H9 (cell line): ENCODE measurements around the gene PDLIM7. TPM values are rescaled to one million over a fixed set of nuclear protein-coding genes. Genes with fewer than 3 reads are reported as not detected.

Source experiments
- DNase-seq: peaks from one replicate; pipeline ENCODE4 v3.0.0-alpha.2; 2017
- H2AFZ ChIP-seq: one replicate; pipeline ENCODE4 v1.6.1; 2013; ENCODE audit warnings: mild to moderate bottlenecking, low read length, control low read depth, moderate library complexity
- H2AK5ac ChIP-seq: 2 replicates; pipeline ENCODE4 v1.6.1; 2013; ENCODE audit warnings: low read length, control low read depth, mixed read lengths; ENCODE audit not compliant: insufficient read length
- H2BK120ac ChIP-seq: one replicate; pipeline ENCODE4 v1.6.1; 2013; ENCODE audit warnings: low read depth, mild to moderate bottlenecking, low read length, control low read depth, inconsistent platforms; ENCODE audit not compliant: poor library complexity, severe bottlenecking
- H2BK12ac ChIP-seq: 2 replicates; pipeline ENCODE4 v1.6.1; 2013; ENCODE audit warnings: low read length, control low read depth, mixed read lengths, low read depth; ENCODE audit not compliant: insufficient read length
- H2BK15ac ChIP-seq: 2 replicates; pipeline ENCODE4 v1.6.1; 2013; ENCODE audit warnings: low read depth, low read length, control low read depth
- H2BK20ac ChIP-seq: one replicate; pipeline ENCODE4 v1.6.1; 2013; ENCODE audit warnings: low read depth, mild to moderate bottlenecking, low read length, control low read depth, inconsistent platforms; ENCODE audit not compliant: poor library complexity, severe bottlenecking
- H2BK5ac ChIP-seq: 2 replicates; pipeline ENCODE4 v1.6.1; 2013; ENCODE audit warnings: low read length, control low read depth, mixed read lengths; ENCODE audit not compliant: insufficient read length
- H3K14ac ChIP-seq: 2 replicates; pipeline ENCODE4 v1.6.1; 2013; ENCODE audit warnings: low read length, control low read depth; ENCODE audit not compliant: insufficient read depth
- H3K18ac ChIP-seq: 2 replicates; pipeline ENCODE4 v1.6.1; 2013; ENCODE audit warnings: low read depth, mild to moderate bottlenecking, mixed read lengths, low read length, control low read depth; ENCODE audit not compliant: insufficient read length
- H3K23ac ChIP-seq: 2 replicates; pipeline ENCODE4 v1.6.1; 2013; ENCODE audit warnings: low read length, control low read depth, mixed read lengths, low read depth; ENCODE audit not compliant: insufficient read length
- H3K23me2 ChIP-seq: 2 replicates; pipeline ENCODE4 v1.6.1; 2013; ENCODE audit warnings: low read depth, mild to moderate bottlenecking, mixed read lengths, low read length, control low read depth; ENCODE audit not compliant: insufficient read length, poor library complexity, severe bottlenecking
- H3K27ac ChIP-seq: 2 replicates; pipeline ENCODE4 v1.5.1; 2013; ENCODE audit warnings: low read length, control low read depth, mixed read lengths, low read depth; ENCODE audit not compliant: insufficient read length
- H3K27me3 ChIP-seq: 2 replicates; pipeline ENCODE4 v1.6.1; 2013; ENCODE audit warnings: low read length, control low read depth, inconsistent platforms; ENCODE audit not compliant: insufficient read depth
- H3K4ac ChIP-seq: 2 replicates; pipeline ENCODE4 v1.6.1; 2013; ENCODE audit warnings: low read depth, mild to moderate bottlenecking, control low read depth, inconsistent platforms, low read length, moderate library complexity
- H3K4me1 ChIP-seq: 2 replicates; pipeline ENCODE4 v1.6.1; 2013; ENCODE audit warnings: low read length, control low read depth, inconsistent platforms; ENCODE audit not compliant: insufficient read depth
- H3K4me2 ChIP-seq: 2 replicates; pipeline ENCODE4 v1.6.1; 2013; ENCODE audit warnings: low read length, control low read depth, mixed read lengths; ENCODE audit not compliant: insufficient read length, insufficient read depth
- H3K56ac ChIP-seq: 2 replicates; pipeline ENCODE4 v1.6.1; 2013; ENCODE audit warnings: low read depth, mild to moderate bottlenecking, mixed read lengths, low read length, control low read depth; ENCODE audit not compliant: insufficient read length
- H3K79me1 ChIP-seq: 2 replicates; pipeline ENCODE4 v1.6.1; 2013; ENCODE audit warnings: low read depth, mild to moderate bottlenecking, moderate library complexity, low read length, control low read depth, inconsistent platforms; ENCODE audit not compliant: insufficient read depth, poor library complexity, severe bottlenecking
- H3K79me2 ChIP-seq: 2 replicates; pipeline ENCODE4 v1.6.1; 2013; ENCODE audit warnings: low read length, control low read depth, inconsistent platforms; ENCODE audit not compliant: insufficient read depth
- H3K9ac ChIP-seq: 2 replicates; pipeline ENCODE4 v1.6.1; 2013; ENCODE audit warnings: low read length, control low read depth, mixed read lengths; ENCODE audit not compliant: insufficient read length; ENCODE audit errors: extremely low read depth
- H3K9me3 ChIP-seq: one replicate; pipeline ENCODE4 v1.6.1; 2013; ENCODE audit warnings: low read depth, low read length, inconsistent platforms; ENCODE audit not compliant: control insufficient read depth
- H3T11ph ChIP-seq: one replicate; pipeline ENCODE4 v1.6.1; 2013; ENCODE audit warnings: mild to moderate bottlenecking, low read length, control low read depth, inconsistent platforms
- H4K20me1 ChIP-seq: one replicate; pipeline ENCODE4 v1.6.1; 2013; ENCODE audit not compliant: control insufficient read depth, insufficient read length, insufficient read depth
- H4K5ac ChIP-seq: 2 replicates; pipeline ENCODE4 v1.6.1; 2013; ENCODE audit warnings: low read depth, mild to moderate bottlenecking, mixed read lengths, low read length, control low read depth; ENCODE audit not compliant: insufficient read length
- H4K8ac ChIP-seq: replicated peaks from 2 replicates; pipeline ENCODE4 v1.6.1; 2013; ENCODE audit warnings: low read length, control low read depth, mixed read lengths, low read depth; ENCODE audit not compliant: insufficient read length
- H4K91ac ChIP-seq: 2 replicates; pipeline ENCODE4 v1.6.1; 2013; ENCODE audit warnings: low read depth, mild to moderate bottlenecking, moderate library complexity, mixed read lengths, low read length, control low read depth; ENCODE audit not compliant: insufficient read length
- H3K27ac Mint-ChIP-seq, 3 experiments: 2 replicates in 2 of 3; 3 replicates in 1 of 3; pipeline ENCODE4 v1.8.0; 2020 to 2021; ENCODE audit warnings: mixed read lengths in 3 of 3, mild to moderate bottlenecking in 1 of 3, moderate library complexity in 1 of 3
- H3K27me3 Mint-ChIP-seq: 2 replicates; pipeline ENCODE4 v1.8.0; 2021; ENCODE audit warnings: low read depth, mild to moderate bottlenecking, moderate library complexity, mixed read lengths
- H3K36me3 Mint-ChIP-seq, 3 experiments: 2 replicates in 2 of 3; 3 replicates in 1 of 3; pipeline ENCODE4 v1.8.0; 2020 to 2021; ENCODE audit warnings: low read depth in 3 of 3, mixed read lengths in 3 of 3; ENCODE audit not compliant: insufficient read depth in 1 of 3
- H3K4me1 Mint-ChIP-seq, 2 experiments: 2 replicates each; pipeline ENCODE4 v1.8.0; 2020; ENCODE audit warnings: mixed read lengths in 2 of 2
- H3K4me3 Mint-ChIP-seq, 2 experiments: 2 replicates in 1 of 2; 3 replicates in 1 of 2; pipeline ENCODE4 v1.8.0; 2020 to 2021; ENCODE audit warnings: mild to moderate bottlenecking in 2 of 2, mixed read lengths in 2 of 2, moderate library complexity in 1 of 2
- H3K9me3 Mint-ChIP-seq, 2 experiments: 2 replicates in 1 of 2; 3 replicates in 1 of 2; pipeline ENCODE4 v1.8.0; 2020; ENCODE audit warnings: mild to moderate bottlenecking in 2 of 2, mixed read lengths in 2 of 2, moderate library complexity in 1 of 2
- CTCF ChIP-seq: fragments of 200-600 bp; sonication (generic); conservative IDR thresholded peaks from 3 replicates; pipeline ENCODE4 v1.8.0; 2021; ENCODE audit warnings: antibody characterized with exemption, mild to moderate bottlenecking
- WGBS: extraction: QIAGEN DNeasy Blood & Tissue Kit; methylation state at CpG from one replicate; pipeline ENCODE4 v1.1.7; 2013; ENCODE audit warnings: missing lambda C conversion rate, low lambda C conversion rate, mixed read lengths; ENCODE audit not compliant: insufficient read length; ENCODE audit errors: extremely low coverage; 5-methylcytosine and 5-hydroxymethylcytosine counted together
- total RNA-seq: library from RNA; stranded (reverse); gene quantifications from 2 replicates; pipeline ENCODE4 v1.2.1, GENCODE V29; 2021

PDLIM7 gene
- total RNA-seq, 1 experiment from 2014 or later = 137 TPM

GRCh38 chr5:177467436-177467835, 30.0 kb downstream of the PDLIM7 start:
- H2BK120ac ChIP-seq = no peak overlapping the region
- Mint-ChIP-seq H3K27ac (no peak overlapping the region; a peak in 1 of 7 replicates), H3K4me3 (no peak overlapping the region), H3K27me3 (no peaks in the 10 kb centered on the region), H3K9me3 (peaks cover 2 to 11% of the 10 kb centered on the region in 2 experiments; a peak in 1 of 5 replicates), H3K4me1 (peaks cover 17 to 39% of the 10 kb centered on the region in 2 experiments), H3K36me3 (peaks cover 62 to 90% (median 88%) of the 10 kb centered on the region in 3 experiments)
- no peak overlapping the region for H2BK20ac ChIP-seq
- no peak overlapping the region for H2AK5ac ChIP-seq
- no peak overlapping the region for H2AFZ ChIP-seq
- no peak overlapping the region for H3T11ph ChIP-seq
- H3K27me3 ChIP-seq = no peaks in the 10 kb centered on the region
- no peak overlapping the region for H3K27ac ChIP-seq
- H4K20me1 ChIP-seq = no peaks in the 10 kb centered on the region
- H3K56ac ChIP-seq = no peak overlapping the region
- peaks cover 14% of the 10 kb centered on the region; the same call in 1 of the 2 replicates for H3K4me1 ChIP-seq
- no peak overlapping the region for H3K9ac ChIP-seq
- no peak overlapping the region for H3K4me2 ChIP-seq
- H3K14ac ChIP-seq = no peak overlapping the region
- no peak overlapping the region for H3K18ac ChIP-seq
- no peak overlapping the region for H4K91ac ChIP-seq
- H2BK12ac ChIP-seq = no peak overlapping the region
- no peak for TF ChIP-seq CTCF
- H4K5ac ChIP-seq = no peak overlapping the region
- H3K9me3 ChIP-seq = no peaks in the 10 kb centered on the region
- H3K79me1 ChIP-seq = peaks cover 10% of the 10 kb centered on the region
- no peak for DNase-seq
- no peak overlapping the region for H3K4ac ChIP-seq
- peaks cover 24% of the 10 kb centered on the region; the same call in 1 of the 2 replicates for H3K79me2 ChIP-seq
- no peak overlapping the region for H2BK15ac ChIP-seq
- peaks cover 4% of the 10 kb centered on the region for H3K23me2 ChIP-seq
- no CpG with 5 or more reads among the region's 31 CpGs for WGBS
- H3K23ac ChIP-seq = no peak overlapping the region
- H4K8ac ChIP-seq = no peak overlapping the region
- no peak overlapping the region for H2BK5ac ChIP-seq
